Progenitor cell of endocrine pancreas (in vitro differentiated cells): ENCODE measurements around the gene BLACAT1. TPM values are rescaled to one million over a fixed set of nuclear protein-coding genes. Genes with fewer than 3 reads are reported as not detected.
A peak's percentile ranks its signal among the peaks of the same experiment; 100 is the strongest.

Source experiments
- DNase-seq: peaks from one replicate; pipeline ENCODE4 v3.0.0; 2021; ENCODE audit warnings: low spot score; ENCODE audit not compliant: unreplicated experiment
- H3K27ac Mint-ChIP-seq: 2 replicates; pipeline ENCODE4 v1.8.0; 2021; ENCODE audit warnings: mild to moderate bottlenecking, moderate library complexity, mixed read lengths
- H3K27me3 Mint-ChIP-seq: 2 replicates; pipeline ENCODE4 v1.8.0; 2021; ENCODE audit warnings: mixed read lengths
- H3K36me3 Mint-ChIP-seq: 2 replicates; pipeline ENCODE4 v1.8.0; 2022; ENCODE audit warnings: mixed read lengths; ENCODE audit not compliant: insufficient read depth
- H3K4me1 Mint-ChIP-seq: 2 replicates; pipeline ENCODE4 v1.8.0; 2021; ENCODE audit warnings: low read depth, mixed read lengths
- H3K4me3 Mint-ChIP-seq: 2 replicates; pipeline ENCODE4 v1.8.0; 2021; ENCODE audit warnings: low read depth, mild to moderate bottlenecking, moderate library complexity, mixed read lengths
- H3K9me3 Mint-ChIP-seq: 2 replicates; pipeline ENCODE4 v1.8.0; 2021; ENCODE audit warnings: low read depth, mixed read lengths
- CTCF ChIP-seq: fragments of 200-600 bp; sonication (generic); IDR thresholded peaks from one replicate; pipeline ENCODE4 v1.5.0; 2021; ENCODE audit warnings: antibody characterized with exemption, mild to moderate bottlenecking; ENCODE audit not compliant: unreplicated experiment
- total RNA-seq: library from RNA; stranded (reverse); gene quantifications from 2 replicates; pipeline ENCODE4 v1.2.1, GENCODE V29; 2021

Gene BLACAT1
- total RNA-seq, 1 donor from 2014 or later = 6.3 TPM

GRCh38 chr1:205458777-205459566 lies 3.1 kb upstream of the BLACAT1 start:
- Mint-ChIP-seq H3K27ac (no peak overlapping the region), H3K4me1 (peaks cover 6% of the 10 kb centered on the region), H3K36me3 (no peaks in the 10 kb centered on the region)

GRCh38 chr1:205456868-205457745 lies 1.3 kb upstream of the BLACAT1 start:
- H3K27ac Mint-ChIP-seq = no peak overlapping the region
- H3K9me3 Mint-ChIP-seq = no peaks in the 10 kb centered on the region
- TF ChIP-seq CTCF = no peak
- H3K4me1 Mint-ChIP-seq = peaks cover 8% of the 10 kb centered on the region
- DNase-seq = peak; percentile 55
- H3K4me3 Mint-ChIP-seq = peak overlapping the region; percentile 86
- H3K36me3 Mint-ChIP-seq = no peaks in the 10 kb centered on the region
- peaks cover 27% of the 10 kb centered on the region for H3K27me3 Mint-ChIP-seq

More at GRCh38 chr1:205458777-205459566, 3.1 kb upstream of the BLACAT1 start:
- no peak overlapping the region for H3K4me3 Mint-ChIP-seq
- peak; percentile 59 for DNase-seq
- TF ChIP-seq CTCF = no peak
- H3K9me3 Mint-ChIP-seq = no peaks in the 10 kb centered on the region
- H3K27me3 Mint-ChIP-seq = peaks cover 27% of the 10 kb centered on the region

GRCh38 chr1:205456383-205456867 lies 580 bp upstream of the BLACAT1 start:
- DNase-seq = peak; percentile 32
- Mint-ChIP-seq H3K4me1 (peaks cover 14% of the 10 kb centered on the region), H3K36me3 (no peaks in the 10 kb centered on the region), H3K9me3 (no peaks in the 10 kb centered on the region), H3K27me3 (peaks cover 24% of the 10 kb centered on the region), H3K27ac (peak overlapping the region; percentile 95), H3K4me3 (peak overlapping the region; percentile 86)
- TF ChIP-seq CTCF = peak; percentile 30

- Mint-ChIP-seq H3K4me3 (peak overlapping the region; percentile 86), H3K27me3 (peaks cover 19% of the 10 kb centered on the region), H3K4me1 (peaks cover 27% of the 10 kb centered on the region), H3K9me3 (no peaks in the 10 kb centered on the region), H3K27ac (no peak overlapping the region), H3K36me3 (no peaks in the 10 kb centered on the region)
- TF ChIP-seq CTCF = peak; percentile 29
- DNase-seq = no peak
Observed at GRCh38 chr1:205454903-205455335, 926 bp downstream of the BLACAT1 start.

- Mint-ChIP-seq H3K27ac (no peak overlapping the region), H3K9me3 (no peaks in the 10 kb centered on the region), H3K4me3 (no peak overlapping the region), H3K27me3 (peaks cover 17% of the 10 kb centered on the region), H3K36me3 (no peaks in the 10 kb centered on the region), H3K4me1 (peaks cover 40% of the 10 kb centered on the region)
- no peak for DNase-seq
- no peak for TF ChIP-seq CTCF
Observed at GRCh38 chr1:205453466-205453865, 2.4 kb downstream of the BLACAT1 start.
